G401.6 (cell line): Measurements from ENCODE around the gene LAMC3.

Source experiments
- FAIRE-seq: peaks from 2 replicates; lab custom pipeline; 2012; peaks lifted over from hg19 to GRCh38; lab: Jason Lieb, UNC

The LAMC3 gene

GRCh38 chr9:131046581-131047202 is 37.7 kb downstream of the LAMC3 start:
- no peak for FAIRE-seq

DNA sequence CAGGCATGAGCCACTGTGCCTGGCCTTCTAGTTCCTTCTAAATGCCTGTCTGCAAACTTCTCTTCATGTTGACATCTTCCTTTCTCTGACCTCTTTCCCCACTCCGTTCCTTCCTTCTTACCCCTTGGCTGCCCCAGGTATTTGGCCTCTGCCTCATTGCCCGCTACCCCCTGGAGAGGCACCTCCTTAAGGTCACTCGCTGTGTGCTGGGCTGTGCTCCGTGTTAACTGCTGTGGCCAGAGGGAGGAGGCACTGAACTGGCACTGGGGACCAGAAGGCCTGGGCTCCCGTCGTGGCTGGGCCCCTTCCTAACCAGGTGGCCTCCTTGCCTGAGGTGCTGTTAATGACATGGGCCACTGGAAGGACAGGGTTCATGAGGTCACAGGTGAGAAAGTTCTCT is 39.4 kb downstream of the LAMC3 start:
- no peak for FAIRE-seq

DNA sequence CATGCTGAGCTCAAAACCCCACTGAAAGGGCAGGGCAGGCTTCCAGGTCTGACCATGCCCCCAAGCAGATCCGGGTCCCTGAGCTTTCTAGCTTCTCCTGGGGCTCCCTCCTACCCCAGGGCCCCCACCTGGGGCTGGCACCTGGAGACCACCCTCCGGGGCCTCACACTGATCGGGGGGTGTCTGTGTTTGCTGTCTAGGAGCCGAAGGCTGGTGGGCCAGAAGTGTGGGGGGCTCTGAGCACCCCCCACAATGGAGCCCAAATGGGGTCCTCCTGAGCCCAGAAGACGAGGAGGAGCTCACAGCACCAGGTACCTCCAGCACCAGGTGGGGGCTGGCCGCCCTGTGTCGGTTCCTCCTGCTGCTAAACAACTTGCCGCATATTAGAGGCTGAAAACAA is 39.8 kb downstream of the LAMC3 start:
- no peak for FAIRE-seq

- FAIRE-seq: no peak
These were observed 41.1 kb downstream of the LAMC3 start for GRCh38 chr9:131049829-131050715.

GRCh38 chr9:131050831-131051230 is 41.9 kb downstream of the LAMC3 start:
- no peak for FAIRE-seq

- no peak for FAIRE-seq
These were observed 42.9 kb downstream of the LAMC3 start for GRCh38 chr9:131051592-131052517.

DNA sequence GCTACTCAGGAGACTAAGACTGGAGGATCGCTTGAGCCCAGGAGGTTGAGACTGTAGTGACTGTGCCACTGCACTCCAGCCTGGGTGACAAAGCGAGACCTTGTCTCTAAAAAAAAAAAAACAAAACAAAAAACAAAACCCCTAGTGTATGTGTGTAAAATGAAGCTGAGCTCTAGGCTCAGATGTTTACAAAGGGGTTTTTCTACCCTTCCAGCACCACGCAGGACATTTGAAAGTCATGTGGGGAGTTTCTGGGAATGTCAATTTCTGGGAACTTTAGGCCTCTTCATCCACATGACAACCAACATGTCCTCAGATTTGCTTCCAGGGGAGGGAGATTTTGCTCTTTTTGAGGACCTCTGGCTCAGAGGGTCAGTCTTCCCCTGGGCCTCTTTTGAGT is 44.9 kb downstream of the LAMC3 start:
- FAIRE-seq: no peak

DNA sequence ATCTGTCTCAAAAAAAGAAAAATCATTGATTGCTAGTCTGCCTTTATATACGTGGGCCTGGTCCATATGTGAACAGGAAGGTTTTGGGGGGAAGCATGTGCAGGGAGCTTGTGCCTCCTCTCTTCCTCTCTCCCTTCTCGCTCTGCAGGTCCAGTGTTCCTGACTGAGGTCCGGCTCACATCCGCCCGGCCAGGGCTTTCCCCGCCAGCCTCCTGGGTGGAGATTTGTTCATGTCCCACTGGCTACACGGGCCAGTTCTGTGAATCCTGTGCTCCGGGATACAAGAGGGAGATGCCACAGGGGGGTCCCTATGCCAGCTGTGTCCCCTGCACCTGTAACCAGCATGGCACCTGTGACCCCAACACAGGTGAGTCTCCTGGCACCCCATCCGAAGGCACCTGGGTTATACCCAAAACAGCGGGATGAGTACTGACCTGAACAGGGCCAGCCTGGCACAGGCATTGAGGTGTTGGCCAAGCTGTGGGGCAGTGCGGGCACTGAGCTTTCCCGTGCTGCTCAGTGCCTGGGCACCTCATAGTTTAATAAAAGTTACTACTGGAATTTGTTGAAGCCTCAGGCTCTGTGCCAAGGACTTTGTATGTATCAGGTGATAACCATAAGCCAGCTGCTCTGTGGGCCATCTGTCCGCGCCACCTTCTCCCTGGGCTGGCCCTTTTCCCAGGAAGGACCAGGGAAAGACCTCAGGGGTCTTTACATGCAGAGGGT is 48.0 kb downstream of the LAMC3 start:
- no peak for FAIRE-seq

DNA sequence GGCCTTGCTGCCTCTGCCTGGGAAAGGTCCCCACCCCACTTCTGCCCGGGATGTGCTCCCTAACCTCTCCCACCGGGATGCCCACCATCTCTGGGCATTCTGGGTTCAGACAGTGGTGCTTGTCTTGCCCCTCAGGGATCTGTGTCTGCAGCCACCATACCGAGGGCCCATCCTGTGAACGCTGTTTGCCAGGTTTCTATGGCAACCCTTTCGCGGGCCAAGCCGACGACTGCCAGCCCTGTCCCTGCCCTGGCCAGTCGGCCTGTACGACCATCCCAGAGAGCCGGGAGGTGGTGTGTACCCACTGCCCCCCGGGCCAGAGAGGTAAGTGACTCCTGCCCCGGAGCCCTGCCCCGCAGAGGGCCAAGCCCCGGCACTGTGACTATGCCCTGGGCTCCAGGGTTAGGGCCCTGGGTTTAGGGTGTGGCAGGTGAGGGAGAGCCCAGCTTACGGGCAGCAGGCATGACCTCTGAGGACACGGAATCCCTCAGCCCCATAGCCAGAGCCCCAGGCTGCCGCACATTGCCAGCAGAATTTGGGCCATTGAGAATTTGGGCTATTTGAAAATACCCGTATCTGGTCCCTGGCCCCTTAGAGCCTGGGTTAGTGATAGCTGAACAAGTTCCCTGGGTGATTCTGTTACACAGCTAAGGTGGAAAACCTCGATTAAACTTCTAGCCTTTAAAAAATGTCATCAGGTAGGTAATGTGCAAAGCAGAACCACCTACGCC is 52.1 kb downstream of the LAMC3 start:
- FAIRE-seq: no peak

DNA sequence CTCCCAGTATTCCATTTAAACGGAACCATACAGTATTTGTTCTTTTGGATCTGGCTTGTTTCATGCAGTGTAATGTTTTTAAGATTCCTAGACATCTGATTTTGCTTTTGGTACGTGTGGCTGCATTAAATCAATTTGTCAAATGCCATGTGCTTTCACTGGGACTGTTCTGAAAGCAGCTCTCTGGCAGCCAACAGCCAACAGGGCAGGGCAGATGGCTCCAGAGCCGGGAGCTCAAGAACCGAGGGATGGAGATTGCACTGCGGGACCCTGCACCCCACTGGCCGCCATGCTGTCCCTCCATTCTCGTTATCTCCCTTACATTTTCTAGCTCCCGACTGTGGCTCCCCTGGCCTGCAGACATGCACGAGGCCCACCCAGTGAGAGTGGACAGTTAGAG is 54.0 kb downstream of the LAMC3 start:
- FAIRE-seq: no peak

DNA sequence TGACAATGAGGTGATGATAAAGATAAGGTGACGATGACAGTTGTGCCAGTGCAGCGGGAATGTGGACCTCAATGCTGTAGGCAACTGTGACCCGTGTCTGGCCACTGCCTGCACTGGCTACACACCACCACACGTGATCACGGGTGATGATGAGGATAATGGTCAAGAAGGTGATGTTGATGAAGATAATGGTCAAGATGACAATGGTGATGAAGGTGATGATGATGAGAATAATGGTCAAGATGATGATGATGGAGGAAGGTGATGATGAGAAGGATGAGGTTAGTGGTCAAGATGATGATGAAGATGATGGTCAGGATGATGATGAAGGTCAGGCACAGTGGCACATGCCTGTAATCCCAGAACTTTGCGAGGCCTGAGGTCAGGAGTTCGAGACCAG is 56.6 kb downstream of the LAMC3 start:
- FAIRE-seq: no peak

- FAIRE-seq: no peak
These were observed 58.7 kb downstream of the LAMC3 start for GRCh38 chr9:131067625-131068024.

GRCh38 chr9:131068076-131068816 is 59.3 kb downstream of the LAMC3 start:
- no peak for FAIRE-seq

- no peak for FAIRE-seq
These were observed 60.7 kb downstream of the LAMC3 start for GRCh38 chr9:131069699-131070098.

DNA sequence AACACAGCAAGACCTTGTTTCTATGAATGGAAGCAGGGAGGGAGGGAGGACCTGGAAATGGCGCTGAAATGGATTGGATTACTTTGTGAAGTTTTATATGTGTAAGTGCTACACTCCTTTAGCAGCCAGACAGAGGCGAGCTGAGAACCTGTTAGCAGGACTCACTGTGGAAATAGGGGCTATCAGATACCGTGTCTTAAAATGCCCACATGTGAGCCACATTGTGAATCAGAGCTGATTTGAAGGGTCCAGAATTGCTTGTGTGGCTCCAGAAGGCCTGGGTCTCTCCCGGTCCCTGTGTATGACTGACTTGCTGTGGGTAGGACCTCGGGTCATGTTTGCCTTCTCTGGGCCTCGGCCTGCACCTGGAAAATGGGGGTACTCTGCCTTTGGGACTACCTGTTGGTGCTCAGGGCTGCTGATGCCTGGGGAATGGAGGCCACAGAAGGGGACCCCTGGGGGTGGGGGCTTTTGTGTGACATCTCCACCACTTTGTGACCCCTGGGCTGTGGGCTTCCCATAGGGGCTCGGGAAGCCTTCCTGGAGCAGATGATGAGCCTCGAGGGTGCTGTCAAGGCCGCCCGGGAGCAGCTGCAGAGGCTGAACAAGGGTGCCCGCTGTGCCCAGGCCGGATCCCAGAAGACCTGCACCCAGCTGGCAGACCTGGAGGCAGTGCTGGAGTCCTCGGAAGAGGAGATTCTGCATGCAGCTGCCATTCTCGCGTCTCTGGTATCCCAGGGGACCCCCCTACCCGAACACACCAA is 63.3 kb downstream of the LAMC3 start:
- no peak for FAIRE-seq

DNA sequence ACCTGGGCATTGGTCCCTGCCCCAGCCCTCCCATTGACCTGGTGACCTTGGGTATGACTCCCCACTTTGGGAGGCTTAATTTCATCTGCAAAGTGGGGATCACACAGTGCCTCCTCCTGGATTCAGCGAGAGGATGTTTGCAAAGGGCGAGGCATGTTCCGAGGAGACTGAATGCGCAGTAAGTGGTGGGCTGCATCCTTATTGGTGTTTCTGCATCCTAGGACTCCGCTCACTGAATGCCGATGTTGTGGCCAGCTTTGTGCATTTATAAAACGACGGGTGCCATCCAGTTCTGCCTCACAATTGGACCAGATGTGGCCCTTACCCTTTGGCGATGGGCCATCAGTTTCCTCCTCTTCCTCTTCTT is 63.9 kb downstream of the LAMC3 start:
- no peak for FAIRE-seq

GRCh38 chr9:131076347-131077195 is 67.6 kb downstream of the LAMC3 start:
- no peak for FAIRE-seq

DNA sequence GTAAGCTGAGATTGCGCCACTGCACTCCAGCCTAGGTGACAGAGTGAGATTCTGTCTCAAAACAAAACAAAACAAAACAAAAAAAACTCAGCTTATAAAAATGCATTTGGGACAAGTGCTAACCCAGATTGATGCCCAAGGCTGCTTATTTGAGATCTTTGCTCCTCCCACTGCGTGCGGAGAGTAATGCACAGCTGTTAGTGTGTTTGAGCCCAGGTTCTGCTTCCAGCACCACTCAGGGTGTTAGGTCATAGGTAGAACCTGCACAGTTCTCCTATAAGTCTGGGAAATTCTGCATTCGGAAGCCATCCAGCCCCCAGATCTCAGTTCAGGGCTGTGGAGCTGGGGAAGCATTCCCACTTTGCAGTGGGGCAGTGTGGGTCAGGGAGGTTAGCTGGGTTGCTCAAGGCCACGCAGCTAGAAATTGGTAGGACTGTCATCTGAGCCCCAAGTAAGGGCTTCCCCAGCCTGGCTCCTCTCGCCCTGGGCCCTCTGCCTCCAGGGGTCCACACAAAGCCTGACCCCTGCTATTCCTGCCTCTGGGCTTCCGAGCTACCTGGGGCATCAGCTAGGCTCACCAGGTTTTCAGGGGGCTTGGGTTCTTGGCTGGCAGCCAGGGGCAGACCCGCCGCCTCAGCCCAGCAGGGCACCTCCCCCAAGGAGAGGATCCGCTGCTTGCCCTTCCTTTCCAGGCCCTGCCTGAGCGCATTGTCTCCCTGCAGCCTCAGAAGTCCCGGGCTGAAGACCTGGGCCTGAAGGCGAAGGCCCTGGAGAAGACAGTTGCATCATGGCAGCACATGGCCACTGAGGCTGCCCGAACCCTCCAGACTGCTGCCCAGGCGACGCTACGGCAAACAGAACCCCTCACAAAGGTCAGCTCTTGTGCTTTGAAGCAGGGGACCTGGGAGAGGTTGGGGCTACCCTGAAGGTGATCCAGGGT is 69.7 kb downstream of the LAMC3 start:
- no peak for FAIRE-seq
